Measurements from ENCODE around the gene TBC1D9B.

TBC1D9B gene

GRCh38 chr5:179907556-179908324, at the start of gene TBC1D9B:
Gene TBC1D9B (minus strand): TSS chr5:179907897. CDS start chr5:179907821, 76 bp downstream.
- peak; percentile 57 for DNase-seq

DNA sequence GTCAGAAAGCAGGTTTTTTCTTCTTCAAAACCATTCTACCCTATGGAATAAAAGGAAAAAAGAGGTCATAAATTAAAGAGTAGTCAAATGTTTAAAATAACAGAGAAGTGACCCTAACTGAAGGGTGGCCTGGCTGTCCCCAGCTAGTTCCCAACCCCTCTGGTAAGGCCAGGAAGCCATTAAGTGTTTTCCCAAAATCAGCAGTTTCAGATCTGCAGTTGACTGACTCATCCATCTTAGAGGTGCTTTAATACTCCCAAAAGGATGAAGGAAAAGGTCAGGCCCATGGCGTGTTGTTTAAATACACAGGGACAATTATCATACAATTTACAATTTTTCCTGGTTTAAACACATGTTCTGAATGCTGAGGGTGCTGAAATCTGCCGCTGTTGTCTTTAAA, 47.9 kb upstream of the TBC1D9B start:
- no peak for DNase-seq

GRCh38 chr5:179955062-179955461, 47.4 kb upstream of the TBC1D9B start:
- no peak for DNase-seq

DNA sequence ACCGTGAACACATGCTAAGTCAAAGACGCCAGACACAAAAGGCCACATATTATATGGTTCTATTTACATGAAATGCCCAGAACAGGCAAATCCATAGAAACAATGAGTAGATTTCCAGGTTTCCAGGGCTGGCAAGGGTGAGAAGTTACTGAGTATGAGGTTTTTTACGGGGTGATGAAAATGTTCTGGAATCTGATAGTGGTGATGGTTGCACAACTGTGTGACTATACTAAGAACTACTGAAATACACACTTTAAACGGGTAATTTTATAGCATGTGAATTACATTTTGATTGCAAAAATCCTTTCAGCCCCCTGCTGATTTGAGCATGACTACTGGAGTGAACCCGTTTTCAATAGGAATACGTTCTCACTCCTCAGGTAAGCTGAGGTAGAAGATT, 46.7 kb upstream of the TBC1D9B start:
- DNase-seq = no peak

DNA sequence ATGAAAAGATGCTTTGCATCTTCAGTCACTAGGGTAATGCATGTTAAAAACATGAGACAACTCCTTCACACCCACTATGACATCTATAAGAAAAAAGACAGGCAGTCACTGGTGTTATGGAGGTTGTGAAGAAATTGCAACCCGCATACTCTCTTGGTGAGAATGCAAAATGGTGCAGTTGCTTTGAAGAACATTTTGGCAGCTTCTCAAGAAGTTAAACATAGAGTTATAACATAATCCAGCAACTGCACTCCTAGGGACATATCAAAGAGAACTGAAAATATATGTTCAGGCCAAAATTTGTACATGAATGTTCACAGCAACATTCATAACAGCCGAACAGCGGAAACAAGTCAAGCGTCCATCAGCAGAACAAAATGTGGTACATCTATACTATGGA, 46.3 kb upstream of the TBC1D9B start:
- no peak for DNase-seq

GRCh38 chr5:179936976-179937681, 29.4 kb upstream of the TBC1D9B start:
- DNase-seq = no peak

- no peak for DNase-seq
Measured at GRCh38 chr5:179930788-179931473, 23.2 kb upstream of the TBC1D9B start.

DNA sequence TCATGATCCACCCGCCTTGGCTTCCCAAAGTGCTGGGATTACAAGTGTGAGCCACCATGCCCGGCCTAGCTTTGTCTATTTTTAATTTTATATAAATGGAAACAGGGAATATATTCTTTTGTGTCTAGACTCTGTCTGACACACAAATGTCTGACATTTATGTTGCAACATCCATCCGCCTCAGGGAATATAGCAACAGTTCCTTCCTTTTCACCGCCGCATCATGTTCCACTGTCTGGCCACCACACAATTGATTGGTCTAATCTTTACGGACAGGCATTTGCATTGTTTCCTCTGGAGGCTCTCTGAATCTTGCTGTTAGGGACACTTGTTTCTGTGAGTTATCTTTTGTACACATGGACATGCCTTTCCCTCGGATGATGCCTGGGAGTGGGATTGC, 20.1 kb upstream of the TBC1D9B start:
- no peak for DNase-seq

DNA sequence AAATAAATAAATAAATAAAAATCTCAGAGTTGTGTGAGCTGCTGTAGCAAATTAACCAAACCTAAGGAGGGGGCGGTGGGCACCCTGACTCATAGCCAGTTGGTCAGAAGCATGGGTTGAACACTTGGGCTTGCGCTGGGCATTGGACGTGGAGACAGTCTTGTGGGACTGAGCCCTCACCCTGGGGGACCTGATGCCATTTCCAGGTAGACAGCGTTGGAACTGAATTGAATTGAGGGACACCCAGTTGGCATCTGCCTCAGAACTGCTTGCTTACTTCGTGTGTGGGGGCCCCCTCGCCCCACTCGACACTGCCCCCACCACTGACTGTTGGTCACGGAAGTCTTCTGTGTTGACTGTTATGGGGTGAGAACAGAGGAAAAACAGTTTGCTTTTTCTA, 19.0 kb upstream of the TBC1D9B start:
- no peak for DNase-seq

GRCh38 chr5:179923436-179923835, 15.7 kb upstream of the TBC1D9B start:
- no peak for DNase-seq

GRCh38 chr5:179920175-179920574, 12.5 kb upstream of the TBC1D9B start:
- no peak for DNase-seq

- no peak for DNase-seq
Measured at GRCh38 chr5:179919487-179920060, 11.9 kb upstream of the TBC1D9B start.

- no peak for DNase-seq
Measured at GRCh38 chr5:179918742-179919486, 11.2 kb upstream of the TBC1D9B start.

DNA sequence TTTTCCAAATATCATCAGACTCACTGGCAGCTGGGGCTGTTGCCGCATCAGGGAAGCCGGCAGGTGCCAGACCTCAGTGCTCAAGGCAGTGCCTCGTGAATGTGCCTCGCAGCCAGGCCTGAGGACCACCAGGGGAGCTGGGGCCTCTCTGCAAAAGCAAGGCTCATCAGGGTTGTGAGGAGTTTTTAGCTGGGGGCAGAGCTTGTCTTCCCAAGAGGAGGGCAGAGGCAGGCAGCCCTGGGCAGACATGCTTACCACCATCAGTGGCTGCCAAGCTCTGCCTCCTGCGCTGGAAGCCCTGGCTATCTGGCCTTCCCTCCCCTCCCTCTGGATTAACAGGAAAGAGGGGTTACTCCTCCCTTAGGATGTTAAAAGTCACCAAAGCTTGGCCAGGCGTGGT, 8.8 kb upstream of the TBC1D9B start:
- DNase-seq = no peak

DNA sequence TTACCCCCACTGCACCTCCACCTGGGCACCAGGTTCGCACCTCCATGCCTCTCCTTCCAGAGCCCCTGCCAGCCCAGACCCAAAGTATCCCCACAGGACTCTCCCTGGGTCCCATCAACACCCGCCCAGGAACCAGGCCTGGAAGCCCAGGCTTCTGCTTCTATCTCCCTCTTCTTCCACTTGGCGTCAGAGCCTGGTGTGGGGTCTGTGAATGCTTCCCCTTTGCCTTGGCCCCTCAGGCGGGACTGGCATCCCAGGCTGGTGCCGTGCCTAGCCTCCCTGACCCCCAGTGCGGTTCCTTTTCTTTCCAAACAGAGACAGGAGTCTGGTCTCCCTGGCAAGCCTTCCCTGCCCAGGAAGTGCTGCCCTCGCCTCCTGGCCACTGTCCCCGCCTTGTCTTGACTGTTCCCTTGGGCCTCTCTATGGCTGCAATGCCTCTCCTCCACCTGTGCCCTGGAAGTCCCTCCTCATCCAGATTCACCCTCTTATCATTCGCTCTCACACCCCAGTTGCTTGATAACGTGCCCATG, 7.8 kb upstream of the TBC1D9B start:
- DNase-seq = no peak

GRCh38 chr5:179914032-179914755, 6.5 kb upstream of the TBC1D9B start:
- DNase-seq = no peak

- no peak for DNase-seq
Measured at GRCh38 chr5:179913461-179913860, 5.8 kb upstream of the TBC1D9B start.

- DNase-seq = no peak
Measured at GRCh38 chr5:179912951-179913350, 5.3 kb upstream of the TBC1D9B start.

GRCh38 chr5:179912386-179912785, 4.7 kb upstream of the TBC1D9B start:
- DNase-seq = no peak

GRCh38 chr5:179909224-179909623, 1.5 kb upstream of the TBC1D9B start:
- no peak for DNase-seq

DNA sequence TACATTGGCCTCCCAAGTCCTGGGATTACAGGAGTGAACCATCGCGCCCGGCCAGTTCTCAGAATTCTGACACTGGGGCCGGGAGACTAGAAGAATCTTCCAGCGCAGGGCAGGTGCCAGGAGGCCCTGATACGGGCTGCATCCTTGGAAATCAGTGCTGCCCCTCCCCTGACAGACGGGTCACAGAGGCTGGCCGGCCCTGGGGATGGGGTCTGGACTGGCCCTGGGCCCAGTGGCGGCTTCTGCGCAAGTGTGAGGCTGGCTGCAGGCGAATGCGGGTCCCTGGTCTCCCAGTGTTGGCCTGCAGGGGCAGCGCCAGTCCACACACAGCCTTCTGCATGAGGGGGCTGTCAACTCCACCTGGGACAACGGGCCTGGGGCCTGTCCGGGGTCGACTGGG, 831 bp upstream of the TBC1D9B start:
- DNase-seq = no peak

Measured in COR-L47 (cell line).